ENCODE measurements around the gene CELSR1. TPM values are rescaled to one million over a fixed set of nuclear protein-coding genes. Genes with fewer than 3 reads are reported as not detected.

The CELSR1 gene
- total RNA-seq, 2 donors from 2014 or later, result 1.5 to 6.7 TPM

GRCh38 chr22:46351131-46351735 is 186.2 kb downstream of the CELSR1 start:
- no peak for ATAC-seq (ENCODE audit: insufficient number of reproducible peaks, low FRiP score, low read depth)
- H3K36me3 ChIP-seq, result peaks cover 78% of the 10 kb centered on the region

GRCh38 chr22:46350646-46351045 is 186.8 kb downstream of the CELSR1 start:
- H3K27me3 ChIP-seq (replicated peaks; ENCODE audit: insufficient read depth), result no peaks in the 10 kb centered on the region
- H3K36me3 ChIP-seq, result peaks cover 78% of the 10 kb centered on the region
- H3K9me3 ChIP-seq, result no peaks in the 10 kb centered on the region
- no peak overlapping the region for H3K27ac ChIP-seq
- DNase-seq (ENCODE audit: low spot score) (no peak), ATAC-seq (ENCODE audit: insufficient number of reproducible peaks, low FRiP score, low read depth) (no peak)
- no peak overlapping the region for H3K4me3 ChIP-seq
- TF ChIP-seq CTCF (IDR thresholded peaks at IDR 0.05), result no peak
- no peaks in the 10 kb centered on the region for H3K4me1 ChIP-seq (ENCODE audit: control insufficient read depth in 1 of 2, low read depth in 2 of 2)

More at GRCh38 chr22:46351131-46351735, 186.2 kb downstream of the CELSR1 start:
- Histone ChIP-seq H3K4me3 (no peak overlapping the region), H3K27me3 (replicated peaks; ENCODE audit: insufficient read depth) (no peaks in the 10 kb centered on the region), H3K9me3 (no peaks in the 10 kb centered on the region), H3K27ac (no peak overlapping the region), H3K4me1 (ENCODE audit: control insufficient read depth in 1 of 2, low read depth in 2 of 2) (no peaks in the 10 kb centered on the region)
- DNase-seq (ENCODE audit: low spot score), result no peak
- TF ChIP-seq CTCF (IDR thresholded peaks at IDR 0.05), result no peak

DNA sequence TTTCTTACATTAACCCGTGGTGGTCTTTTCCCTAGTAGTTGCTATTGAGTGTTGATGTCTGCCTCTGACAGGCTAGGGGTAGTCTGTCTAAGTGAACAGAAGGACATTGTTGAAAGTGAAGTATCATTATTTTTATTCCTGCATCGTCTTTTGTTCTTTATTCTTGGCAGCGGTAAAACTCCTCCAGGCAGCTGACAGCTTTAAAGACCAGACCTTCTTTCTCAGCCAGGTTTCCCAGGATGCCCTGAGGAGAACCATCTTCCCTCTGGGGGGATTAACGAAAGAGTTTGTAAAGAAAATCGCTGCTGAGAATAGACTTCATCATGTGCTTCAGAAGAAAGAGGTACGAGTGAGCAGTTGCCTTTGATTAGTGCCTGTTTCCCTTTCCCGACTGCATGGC is 187.3 kb downstream of the CELSR1 start:
- no peak for DNase-seq (ENCODE audit: low spot score)

GRCh38 chr22:46349681-46350080 is 187.7 kb downstream of the CELSR1 start:
- Histone ChIP-seq H3K9me3 (no peaks in the 10 kb centered on the region), H3K27me3 (replicated peaks; ENCODE audit: insufficient read depth) (no peaks in the 10 kb centered on the region), H3K4me1 (ENCODE audit: control insufficient read depth in 1 of 2, low read depth in 2 of 2) (no peaks in the 10 kb centered on the region), H3K27ac (no peak overlapping the region), H3K4me3 (no peak overlapping the region), H3K36me3 (peaks cover 76% of the 10 kb centered on the region)
- ATAC-seq (ENCODE audit: insufficient number of reproducible peaks, low FRiP score, low read depth) (no peak), DNase-seq (ENCODE audit: low spot score) (no peak)
- no peak for TF ChIP-seq CTCF (IDR thresholded peaks at IDR 0.05)

More for the DNA sequence above, 187.3 kb downstream of the CELSR1 start:
- H3K4me3 ChIP-seq, result no peak overlapping the region
- no peak for ATAC-seq (ENCODE audit: insufficient number of reproducible peaks, low FRiP score, low read depth)
- no peaks in the 10 kb centered on the region for H3K9me3 ChIP-seq
- H3K27ac ChIP-seq, result no peak overlapping the region
- TF ChIP-seq CTCF (IDR thresholded peaks at IDR 0.05), result no peak
- H3K36me3 ChIP-seq, result peaks cover 76% of the 10 kb centered on the region
- no peaks in the 10 kb centered on the region for H3K4me1 ChIP-seq (ENCODE audit: control insufficient read depth in 1 of 2, low read depth in 2 of 2)
- H3K27me3 ChIP-seq (replicated peaks; ENCODE audit: insufficient read depth), result no peaks in the 10 kb centered on the region

- Histone ChIP-seq H3K9me3 (no peaks in the 10 kb centered on the region), H3K4me3 (no peak overlapping the region), H3K27me3 (replicated peaks; ENCODE audit: insufficient read depth) (no peaks in the 10 kb centered on the region), H3K27ac (no peak overlapping the region), H3K36me3 (peaks cover 77% of the 10 kb centered on the region), H3K4me1 (ENCODE audit: control insufficient read depth in 1 of 2, low read depth in 2 of 2) (no peaks in the 10 kb centered on the region)
- TF ChIP-seq CTCF (IDR thresholded peaks at IDR 0.05), result no peak
- ATAC-seq (ENCODE audit: insufficient number of reproducible peaks, low FRiP score, low read depth), result no peak
- DNase-seq (ENCODE audit: low spot score), result no peak
Observed at GRCh38 chr22:46349238-46349637, 188.2 kb downstream of the CELSR1 start.

Measured in thoracic aorta (tissue), 2 donors.